PC-9 (cell line): Measurements from ENCODE around the gene UNC13A. TPM values are rescaled to one million over a fixed set of nuclear protein-coding genes. Genes with fewer than 3 reads are reported as not detected.

Source experiments
- BruUV-seq: library from RNA; stranded (reverse); fragments of 400-500 nt; replicated peaks from 2 replicates; lab custom pipeline; 2021; lab: Mats Ljungman, UMichigan
- CTCF ChIA-PET: fragments of 300-600 bp; sonication (Branson Sonifier 250); formaldehyde crosslinking; loops from one replicate; lab custom pipeline; 2022; ENCODE audit warnings: antibody characterized with exemption; lab: Charles Lee
- POLR2A ChIA-PET: fragments of 300-600 bp; sonication (Branson Sonifier 250); formaldehyde crosslinking; loops from one replicate; lab custom pipeline; 2022; ENCODE audit warnings: antibody characterized with exemption; ENCODE audit not compliant: unreplicated experiment; lab: Charles Lee
- DNase-seq, 2 experiments: peaks; one replicate each; pipeline versions ENCODE4 v3.0.0 to v3.0.0-alpha.2; 2015 to 2022; ENCODE audit warnings: mixed read lengths in 1 of 2
- H2AFZ ChIP-seq: fragments of 200-600 bp; sonication (generic); 2 replicates; pipeline ENCODE4 v1.8.1; 2017; ENCODE audit warnings: antibody characterized with exemption
- H3F3A ChIP-seq: fragments of 200-600 bp; sonication (generic); 2 replicates; pipeline ENCODE4 v1.8.1; 2017; ENCODE audit warnings: antibody characterized with exemption, mild to moderate bottlenecking, low read depth; ENCODE audit not compliant: insufficient read depth
- H3K27ac ChIP-seq: fragments of 200-600 bp; sonication (generic); 2 replicates; pipeline ENCODE4 v1.6.1; 2016; ENCODE audit warnings: mixed run types
- H3K27me3 ChIP-seq: fragments of 200-600 bp; sonication (generic); 2 replicates; pipeline ENCODE4 v1.6.1; 2016; ENCODE audit warnings: low read depth, mixed run types; ENCODE audit not compliant: insufficient read depth
- H3K36me3 ChIP-seq: fragments of 200-600 bp; sonication (generic); 2 replicates; pipeline ENCODE4 v1.6.1; 2016; ENCODE audit warnings: low read depth, mixed run types
- H3K4me1 ChIP-seq: fragments of 200-600 bp; sonication (generic); replicated peaks from 2 replicates; pipeline ENCODE4 v1.6.1; 2016; ENCODE audit warnings: mixed run types; ENCODE audit not compliant: insufficient read depth
- H3K4me2 ChIP-seq: fragments of 200-600 bp; sonication (generic); 2 replicates; pipeline ENCODE4 v1.6.1; 2017; ENCODE audit warnings: mixed run types
- H3K4me3 ChIP-seq: fragments of 200-600 bp; sonication (generic); 2 replicates; pipeline ENCODE4 v1.6.1; 2016; ENCODE audit warnings: mixed run types
- H3K79me2 ChIP-seq: fragments of 200-600 bp; sonication (generic); 2 replicates; pipeline ENCODE4 v1.6.1; 2017; ENCODE audit warnings: low read depth, mixed run types
- H3K9me2 ChIP-seq: fragments of 200-600 bp; sonication (generic); 2 replicates; pipeline ENCODE4 v1.8.1; 2017; ENCODE audit warnings: mild to moderate bottlenecking; ENCODE audit not compliant: insufficient read depth
- H3K9me3 ChIP-seq: fragments of 200-600 bp; sonication (generic); 2 replicates; pipeline ENCODE4 v1.8.1; 2016; ENCODE audit warnings: low read depth; ENCODE audit not compliant: insufficient read depth
- H4K20me1 ChIP-seq: fragments of 200-600 bp; sonication (generic); 2 replicates; pipeline ENCODE4 v1.8.1; 2017; ENCODE audit not compliant: insufficient read depth
- EZH2 ChIP-seq: fragments of 200-600 bp; sonication (generic); IDR thresholded peaks from 2 replicates; pipeline ENCODE4 v1.8.0; 2017; ENCODE audit warnings: antibody characterized with exemption, low read depth
- intact Hi-C: fragments of 100-400 bp; cut with micrococcal nuclease; formaldehyde crosslinking; loops from one replicate; pipeline ENCODE4 v1.10.0; 2022; ENCODE audit not compliant: unreplicated experiment
- total RNA-seq: library from RNA; stranded (reverse); gene quantifications from 2 replicates; pipeline ENCODE4 v1.2.3, GENCODE V29; 2021
- TF ChIP-seq, protein P1 (sequence below): fragments of 200-600 bp; sonication (generic); conservative IDR thresholded peaks from 2 replicates; pipeline ENCODE4 v1.6.1; 2017; ENCODE audit warnings: mixed run types, antibody characterized with exemption, mild to moderate bottlenecking, moderate library complexity

UNC13A gene
- total RNA-seq, 1 experiment from 2014 or later, result 0.17 TPM

DNA sequence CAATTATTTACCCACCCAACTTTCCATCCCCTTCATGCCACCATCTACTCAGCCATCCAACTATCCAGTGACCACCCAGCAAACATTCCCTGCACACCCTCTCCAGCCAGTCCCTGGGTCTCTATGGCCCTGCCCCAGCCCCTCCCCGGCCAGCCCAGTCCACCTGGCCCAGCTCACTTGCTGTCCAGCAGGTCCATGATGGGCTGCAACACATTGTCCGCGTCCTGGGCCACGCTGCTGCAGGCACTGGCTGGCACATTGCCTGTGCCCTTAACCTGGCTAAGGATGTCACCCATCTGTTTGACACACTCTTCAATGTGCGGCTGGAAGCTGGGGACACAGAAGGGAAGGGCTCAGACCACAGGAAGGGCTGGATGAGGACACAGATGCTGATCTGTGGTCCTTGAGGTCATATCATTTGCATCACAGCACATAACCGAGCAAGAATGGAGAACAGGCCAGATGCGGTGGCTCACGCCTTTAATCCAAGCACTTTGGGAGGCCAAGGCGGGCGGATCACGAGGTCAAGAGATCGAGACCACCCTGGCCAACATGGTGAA lies 61.6 kb downstream of the UNC13A start:
- DNase-seq, result no peak
- CTCF ChIA-PET, result no interaction called here

DNA sequence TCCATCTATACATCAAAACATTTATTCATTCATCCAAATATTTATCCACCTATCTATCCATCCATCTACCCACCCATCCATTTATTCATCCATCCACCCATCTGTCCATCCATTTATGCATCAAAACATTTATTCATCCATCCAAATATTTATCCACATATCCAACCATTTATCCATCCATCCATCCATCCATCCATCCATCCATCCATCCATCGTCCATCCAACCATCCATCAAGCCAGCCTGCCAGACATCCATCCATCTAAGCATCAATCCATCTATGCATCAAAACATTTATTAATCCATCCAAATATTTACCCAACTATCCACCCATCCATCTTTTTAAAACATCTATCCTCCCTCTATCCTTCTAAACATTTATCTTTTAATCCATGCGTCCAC lies 62.2 kb downstream of the UNC13A start:
- no peak for DNase-seq
- TF ChIP-seq, protein P1, sequence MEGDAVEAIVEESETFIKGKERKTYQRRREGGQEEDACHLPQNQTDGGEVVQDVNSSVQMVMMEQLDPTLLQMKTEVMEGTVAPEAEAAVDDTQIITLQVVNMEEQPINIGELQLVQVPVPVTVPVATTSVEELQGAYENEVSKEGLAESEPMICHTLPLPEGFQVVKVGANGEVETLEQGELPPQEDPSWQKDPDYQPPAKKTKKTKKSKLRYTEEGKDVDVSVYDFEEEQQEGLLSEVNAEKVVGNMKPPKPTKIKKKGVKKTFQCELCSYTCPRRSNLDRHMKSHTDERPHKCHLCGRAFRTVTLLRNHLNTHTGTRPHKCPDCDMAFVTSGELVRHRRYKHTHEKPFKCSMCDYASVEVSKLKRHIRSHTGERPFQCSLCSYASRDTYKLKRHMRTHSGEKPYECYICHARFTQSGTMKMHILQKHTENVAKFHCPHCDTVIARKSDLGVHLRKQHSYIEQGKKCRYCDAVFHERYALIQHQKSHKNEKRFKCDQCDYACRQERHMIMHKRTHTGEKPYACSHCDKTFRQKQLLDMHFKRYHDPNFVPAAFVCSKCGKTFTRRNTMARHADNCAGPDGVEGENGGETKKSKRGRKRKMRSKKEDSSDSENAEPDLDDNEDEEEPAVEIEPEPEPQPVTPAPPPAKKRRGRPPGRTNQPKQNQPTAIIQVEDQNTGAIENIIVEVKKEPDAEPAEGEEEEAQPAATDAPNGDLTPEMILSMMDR, result no peak
- TF ChIP-seq EZH2, result no peak
- no peaks in the 10 kb centered on the region for H3F3A ChIP-seq
- H3K79me2 ChIP-seq, result no peaks in the 10 kb centered on the region
- peaks cover 32% of the 10 kb centered on the region for H3K27me3 ChIP-seq
- H3K27ac ChIP-seq, result no peak overlapping the region
- no TSS peak for BruUV-seq
- CTCF ChIA-PET, result no interaction called here
- H3K4me1 ChIP-seq, result no peaks in the 10 kb centered on the region
- no peaks in the 10 kb centered on the region for H3K36me3 ChIP-seq
- intact Hi-C loops, result no loop called here
- H3K4me3 ChIP-seq, result no peak overlapping the region
- no peaks in the 10 kb centered on the region for H3K9me2 ChIP-seq
- POLR2A ChIA-PET, result no interaction called here
- H4K20me1 ChIP-seq, result no peaks in the 10 kb centered on the region
- H3K9me3 ChIP-seq, result no peaks in the 10 kb centered on the region
- H3K4me2 ChIP-seq, result no peak overlapping the region
- no peak overlapping the region for H2AFZ ChIP-seq

More for the DNA sequence above, 61.6 kb downstream of the UNC13A start:
- no peaks in the 10 kb centered on the region for H3K79me2 ChIP-seq
- H4K20me1 ChIP-seq, result no peaks in the 10 kb centered on the region
- H3K9me3 ChIP-seq, result no peaks in the 10 kb centered on the region
- H2AFZ ChIP-seq, result no peak overlapping the region
- POLR2A ChIA-PET, result no interaction called here
- no peaks in the 10 kb centered on the region for H3F3A ChIP-seq
- H3K36me3 ChIP-seq, result no peaks in the 10 kb centered on the region
- no peak overlapping the region for H3K4me2 ChIP-seq
- no peaks in the 10 kb centered on the region for H3K9me2 ChIP-seq
- H3K27ac ChIP-seq, result no peak overlapping the region
- H3K27me3 ChIP-seq, result peaks cover 36% of the 10 kb centered on the region
- no peak overlapping the region for H3K4me3 ChIP-seq
- H3K4me1 ChIP-seq, result no peaks in the 10 kb centered on the region
- TF ChIP-seq EZH2, result no peak
- TF ChIP-seq, protein P1, result no peak
- intact Hi-C loops, result no loop called here
- BruUV-seq, result no TSS peak

DNA sequence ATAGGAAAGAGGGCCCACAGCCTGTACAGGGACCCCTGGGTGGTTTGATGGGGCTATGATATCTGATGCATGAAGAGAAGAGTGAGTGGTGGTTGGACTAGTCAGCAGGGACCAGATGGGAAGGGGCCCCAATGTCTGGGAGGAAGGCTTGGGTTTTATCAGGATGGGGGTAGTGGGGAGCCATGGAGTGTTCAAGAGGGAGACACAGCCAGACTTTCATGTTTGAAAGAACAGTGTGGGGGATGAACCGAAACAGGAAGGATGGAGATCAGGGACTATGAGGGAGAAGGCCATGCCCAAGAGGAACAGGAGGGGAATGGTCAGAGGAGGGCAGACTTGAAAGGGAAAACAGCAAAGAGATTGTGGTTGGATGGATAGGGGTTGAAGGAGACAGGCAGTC lies 63.1 kb downstream of the UNC13A start:
- BruUV-seq, result no TSS peak
- no peak for DNase-seq
- H3F3A ChIP-seq, result no peaks in the 10 kb centered on the region
- H3K4me3 ChIP-seq, result no peak overlapping the region
- H3K27me3 ChIP-seq, result peaks cover 25% of the 10 kb centered on the region
- no peak overlapping the region for H2AFZ ChIP-seq
- no peaks in the 10 kb centered on the region for H3K4me1 ChIP-seq
- H3K27ac ChIP-seq, result no peak overlapping the region
- H3K79me2 ChIP-seq, result no peaks in the 10 kb centered on the region
- TF ChIP-seq, protein P1, result no peak
- TF ChIP-seq EZH2, result no peak
- H4K20me1 ChIP-seq, result no peaks in the 10 kb centered on the region
- no peaks in the 10 kb centered on the region for H3K9me2 ChIP-seq
- no peaks in the 10 kb centered on the region for H3K9me3 ChIP-seq
- intact Hi-C loops, result no loop called here
- ChIA-PET CTCF (no interaction called here), POLR2A (no interaction called here)
- H3K4me2 ChIP-seq, result no peak overlapping the region
- no peaks in the 10 kb centered on the region for H3K36me3 ChIP-seq
